Left renal cortex interstitium (tissue), 4 donors: ENCODE measurements around the gene TMCC3. TPM values are rescaled to one million over a fixed set of nuclear protein-coding genes. Genes with fewer than 3 reads are reported as not detected.
"Not testable (repeated sequence)": the region's sequence is repeated elsewhere in the genome, so short reads cannot be mapped to it uniquely, and the experiment has no call there.

Experiments used
- DNase-seq, 4 donors: peaks; one replicate each; pipeline ENCODE4 v3.0.0-alpha.2; 2013; ENCODE audit warnings: low read depth in 4 of 4, low spot score in 2 of 4, missing footprints in 1 of 4
- polyA plus RNA-seq, 4 donors: library from polyadenylated mRNA; unstranded; fragments of 120-200 nt; gene quantifications; one replicate each; pipeline ENCODE4 v1.2.1, GENCODE V29; 2013; ENCODE audit not compliant: insufficient read length in 4 of 4

TMCC3 gene
- polyA plus RNA-seq, 4 donors: 39.5 to 42.8 (median 40.6) TPM

GRCh38 chr12:94582591-94582990 lies 67.8 kb downstream of the TMCC3 start:
- no peak for DNase-seq

- DNase-seq: no peak
These were observed 74.5 kb downstream of the TMCC3 start for GRCh38 chr12:94575645-94576403.

- DNase-seq: no peak
These were observed 75.3 kb downstream of the TMCC3 start for GRCh38 chr12:94575024-94575423.

GRCh38 chr12:94571556-94571955 lies 78.8 kb downstream of the TMCC3 start:
- DNase-seq: peak in 3 of 4 donors; percentile 22 to 69 (median 58)

GRCh38 chr12:94570161-94570560 lies 80.2 kb downstream of the TMCC3 start:
- no peak for DNase-seq

- DNase-seq: no peak
These were observed 82.6 kb downstream of the TMCC3 start for GRCh38 chr12:94567761-94568160.

GRCh38 chr12:94566345-94566744 lies 84.0 kb downstream of the TMCC3 start:
- DNase-seq: no peak

- DNase-seq: no peak
These were observed 84.7 kb downstream of the TMCC3 start for GRCh38 chr12:94565683-94566082.

GRCh38 chr12:94563286-94563685 lies 87.1 kb downstream of the TMCC3 start:
- DNase-seq: no peak

GRCh38 chr12:94561943-94562411 lies 88.4 kb downstream of the TMCC3 start:
- peak in 1 of 4 donors; percentile 34 for DNase-seq

- DNase-seq: no peak
These were observed 89.7 kb downstream of the TMCC3 start for GRCh38 chr12:94560431-94561221.

- no peak for DNase-seq
These were observed 91.7 kb downstream of the TMCC3 start for GRCh38 chr12:94558612-94559011.

- no peak for DNase-seq
These were observed 92.5 kb downstream of the TMCC3 start for GRCh38 chr12:94557746-94558295.

GRCh38 chr12:94555687-94556086 lies 94.7 kb downstream of the TMCC3 start:
- DNase-seq: no peak

- DNase-seq: no peak
These were observed 96.5 kb downstream of the TMCC3 start for GRCh38 chr12:94553875-94554274.

GRCh38 chr12:94553130-94553519 lies 97.2 kb downstream of the TMCC3 start:
- no peak for DNase-seq

- DNase-seq: no peak
These were observed 98.5 kb downstream of the TMCC3 start for GRCh38 chr12:94551810-94552209.

GRCh38 chr12:94550964-94551363 lies 99.4 kb downstream of the TMCC3 start:
- no peak for DNase-seq

GRCh38 chr12:94548833-94549232 lies 101.5 kb downstream of the TMCC3 start:
- not testable (repeated sequence) for DNase-seq

GRCh38 chr12:94545935-94546771 lies 104.2 kb downstream of the TMCC3 start:
- peak in 2 of 4 donors; percentile 24 to 43 for DNase-seq

GRCh38 chr12:94544355-94544754 lies 106.0 kb downstream of the TMCC3 start:
- no peak for DNase-seq
